Esophagus squamous epithelium (tissue), 4 donors: ENCODE results near the gene CABP2.

ENCODE experiments used
- POLR2A ChIP-seq, 4 donors: fragments of 450-650 bp; IDR thresholded peaks; one replicate each; pipeline ENCODE4 v1.6.1; 2017; ENCODE audit warnings: antibody characterized with exemption in 4 of 4, mild to moderate bottlenecking in 4 of 4, moderate library complexity in 3 of 4
- TF ChIP-seq, protein P1 (sequence below), 6 experiments: fragments of 450-650 bp in 4 of 6; fragments of 200-600 bp in 2 of 6; sonication (generic) in 2 of 6; IDR thresholded peaks; one replicate each; pipeline ENCODE4 v1.5.1; 2016 to 2019; ENCODE audit warnings: antibody characterized with exemption in 6 of 6, mild to moderate bottlenecking in 4 of 6, moderate library complexity in 4 of 6

DNA sequence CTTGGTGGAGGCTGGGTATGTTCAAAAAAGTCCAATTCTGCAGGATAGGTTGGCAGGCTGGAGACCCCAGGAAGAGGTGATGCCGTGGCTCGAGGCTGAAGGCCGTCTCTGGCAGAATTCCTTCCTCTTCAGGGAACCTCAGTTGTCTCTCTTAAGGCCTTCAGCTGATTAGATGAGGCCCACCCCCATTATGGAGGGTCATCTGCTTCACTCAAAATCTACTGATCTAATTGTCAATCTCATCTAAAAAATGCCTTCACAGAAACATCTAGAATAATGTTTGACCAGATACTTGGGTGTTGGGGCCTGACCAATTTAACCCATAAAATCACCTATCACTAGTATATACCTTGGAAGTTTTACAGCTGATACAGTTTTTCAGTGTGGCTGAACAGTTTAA lies 33.0 kb upstream of the CABP2 start:
- TF ChIP-seq, protein P1, sequence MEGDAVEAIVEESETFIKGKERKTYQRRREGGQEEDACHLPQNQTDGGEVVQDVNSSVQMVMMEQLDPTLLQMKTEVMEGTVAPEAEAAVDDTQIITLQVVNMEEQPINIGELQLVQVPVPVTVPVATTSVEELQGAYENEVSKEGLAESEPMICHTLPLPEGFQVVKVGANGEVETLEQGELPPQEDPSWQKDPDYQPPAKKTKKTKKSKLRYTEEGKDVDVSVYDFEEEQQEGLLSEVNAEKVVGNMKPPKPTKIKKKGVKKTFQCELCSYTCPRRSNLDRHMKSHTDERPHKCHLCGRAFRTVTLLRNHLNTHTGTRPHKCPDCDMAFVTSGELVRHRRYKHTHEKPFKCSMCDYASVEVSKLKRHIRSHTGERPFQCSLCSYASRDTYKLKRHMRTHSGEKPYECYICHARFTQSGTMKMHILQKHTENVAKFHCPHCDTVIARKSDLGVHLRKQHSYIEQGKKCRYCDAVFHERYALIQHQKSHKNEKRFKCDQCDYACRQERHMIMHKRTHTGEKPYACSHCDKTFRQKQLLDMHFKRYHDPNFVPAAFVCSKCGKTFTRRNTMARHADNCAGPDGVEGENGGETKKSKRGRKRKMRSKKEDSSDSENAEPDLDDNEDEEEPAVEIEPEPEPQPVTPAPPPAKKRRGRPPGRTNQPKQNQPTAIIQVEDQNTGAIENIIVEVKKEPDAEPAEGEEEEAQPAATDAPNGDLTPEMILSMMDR (IDR thresholded peaks at IDR 0.05): no peak
- no peak for TF ChIP-seq POLR2A (IDR thresholded peaks at IDR 0.05)
